ENCODE data around the gene ZNF792.

Gene ZNF792

GRCh38 chr19:34962687-34963572, 1.1 kb downstream of the ZNF792 start:
- H3K36me3 ChIP-seq (ENCODE audit: insufficient read depth, low read length) = peaks cover 40% of the 10 kb centered on the region
- peak overlapping the region; percentile 89 for H3K9ac ChIP-seq (ENCODE audit: low read depth, low read length)
- H3K27ac ChIP-seq (ENCODE audit: low read length) = peak overlapping the region; percentile 53
- DNase-seq (peak; percentile 15), ATAC-seq (ENCODE audit: insufficient read depth, low read depth) (no peak)
- peaks cover 11% of the 10 kb centered on the region for H3K27me3 ChIP-seq (ENCODE audit: insufficient read depth, low read length, poor library complexity)
- H4K20me1 ChIP-seq (ENCODE audit: insufficient read depth, low read length) = no peaks in the 10 kb centered on the region
- H3K4me3 ChIP-seq (ENCODE audit: low read depth in 1 of 2, low read length in 2 of 2) = peak overlapping the region; percentile 64 to 73
- H3K4me1 ChIP-seq (ENCODE audit: insufficient read depth, low read length) = peaks cover 32% of the 10 kb centered on the region
- TF ChIP-seq CTCF (IDR thresholded peaks at IDR 0.05; ENCODE audit: borderline replicate concordance, extremely low read depth, low read length, poor library complexity, severe bottlenecking) = no peak
- no peak for TF ChIP-seq EZH2 (IDR thresholded peaks at IDR 0.05; ENCODE audit: borderline replicate concordance, low read depth, low read length, severe bottlenecking)
- peaks cover 37% of the 10 kb centered on the region for H3K9me3 ChIP-seq (ENCODE audit: insufficient read depth, low read length, severe bottlenecking)
- peak overlapping the region; percentile 68 for H2AFZ ChIP-seq (ENCODE audit: low read depth, low read length)
- peak overlapping the region; percentile 97 for H3K4me2 ChIP-seq (ENCODE audit: insufficient read depth, low read length)
- H3K79me2 ChIP-seq (ENCODE audit: insufficient read depth, low read length) = peaks cover 25% of the 10 kb centered on the region

- H3K79me2 ChIP-seq (ENCODE audit: insufficient read depth, low read length) = peaks cover 25% of the 10 kb centered on the region
- peak overlapping the region; percentile 68; the same call in 1 of the 2 replicates for H2AFZ ChIP-seq (ENCODE audit: low read depth, low read length)
- DNase-seq = peak; percentile 54
- H3K36me3 ChIP-seq (ENCODE audit: insufficient read depth, low read length) = peaks cover 49% of the 10 kb centered on the region
- H3K27ac ChIP-seq (ENCODE audit: low read length) = peak overlapping the region; percentile 53
- ATAC-seq (ENCODE audit: insufficient read depth, low read depth) = peak; percentile 77
- no peaks in the 10 kb centered on the region for H4K20me1 ChIP-seq (ENCODE audit: insufficient read depth, low read length)
- H3K9me3 ChIP-seq (ENCODE audit: insufficient read depth, low read length, severe bottlenecking) = peaks cover 40% of the 10 kb centered on the region
- peak overlapping the region; percentile 89; the same call in 1 of the 2 replicates for H3K9ac ChIP-seq (ENCODE audit: low read depth, low read length)
- peaks cover 11% of the 10 kb centered on the region for H3K27me3 ChIP-seq (ENCODE audit: insufficient read depth, low read length, poor library complexity)
- peak overlapping the region; percentile 97 for H3K4me2 ChIP-seq (ENCODE audit: insufficient read depth, low read length)
- peak overlapping the region in 1 of 2 experiments; percentile 73; a peak in 2 of 4 replicates for H3K4me3 ChIP-seq (ENCODE audit: low read depth in 1 of 2, low read length in 2 of 2)
- TF ChIP-seq CTCF (IDR thresholded peaks at IDR 0.05; ENCODE audit: borderline replicate concordance, extremely low read depth, low read length, poor library complexity, severe bottlenecking) (no peak), EZH2 (IDR thresholded peaks at IDR 0.05; ENCODE audit: borderline replicate concordance, low read depth, low read length, severe bottlenecking) (no peak)
- H3K4me1 ChIP-seq (ENCODE audit: insufficient read depth, low read length) = peaks cover 32% of the 10 kb centered on the region
Observed at GRCh38 chr19:34961775-34962686, 2.0 kb downstream of the ZNF792 start.

- peaks cover 25% of the 10 kb centered on the region for H3K79me2 ChIP-seq (ENCODE audit: insufficient read depth, low read length)
- peaks cover 58% of the 10 kb centered on the region for H3K36me3 ChIP-seq (ENCODE audit: insufficient read depth, low read length)
- H3K27me3 ChIP-seq (ENCODE audit: insufficient read depth, low read length, poor library complexity) = peaks cover 11% of the 10 kb centered on the region
- no peak overlapping the region for H2AFZ ChIP-seq (ENCODE audit: low read depth, low read length)
- TF ChIP-seq CTCF (IDR thresholded peaks at IDR 0.05; ENCODE audit: borderline replicate concordance, extremely low read depth, low read length, poor library complexity, severe bottlenecking) = no peak
- TF ChIP-seq EZH2 (IDR thresholded peaks at IDR 0.05; ENCODE audit: borderline replicate concordance, low read depth, low read length, severe bottlenecking) = no peak
- H3K4me3 ChIP-seq (ENCODE audit: low read depth in 1 of 2, low read length in 2 of 2) = peak overlapping the region in 1 of 2 experiments; percentile 73; a peak in 1 of 4 replicates
- peaks cover 32% of the 10 kb centered on the region for H3K4me1 ChIP-seq (ENCODE audit: insufficient read depth, low read length)
- no peaks in the 10 kb centered on the region for H4K20me1 ChIP-seq (ENCODE audit: insufficient read depth, low read length)
- H3K9ac ChIP-seq (ENCODE audit: low read depth, low read length) = no peak overlapping the region
- DNase-seq = no peak
- ATAC-seq (ENCODE audit: insufficient read depth, low read depth) = no peak
- H3K4me2 ChIP-seq (ENCODE audit: insufficient read depth, low read length) = peak overlapping the region; percentile 97; the same call in 1 of the 2 replicates
- peaks cover 40% of the 10 kb centered on the region for H3K9me3 ChIP-seq (ENCODE audit: insufficient read depth, low read length, severe bottlenecking)
- no peak overlapping the region for H3K27ac ChIP-seq (ENCODE audit: low read length)
Observed at GRCh38 chr19:34960940-34961679, 2.9 kb downstream of the ZNF792 start.
